Inferior parietal cortex (tissue), 1 donor: Measurements from ENCODE around the gene CWH43.
"Not testable (repeated sequence)": the region's sequence is repeated elsewhere in the genome, so short reads cannot be mapped to it uniquely, and the experiment has no call there.

Source experiments
- DNase-seq: peaks from one replicate; pipeline ENCODE4 v3.0.0-alpha.2; 2016; ENCODE audit errors: extremely low spot score

The CWH43 gene

GRCh38 chr4:48976041-48976440, 10.0 kb upstream of the CWH43 start:
- no peak for DNase-seq

- no peak for DNase-seq
These were observed 6.0 kb upstream of the CWH43 start for GRCh38 chr4:48979914-48980579.

GRCh38 chr4:48984005-48984404, 2.1 kb upstream of the CWH43 start:
- DNase-seq: not testable (repeated sequence)

GRCh38 chr4:48985602-48985975, 486 bp upstream of the CWH43 start:
- no peak for DNase-seq

- DNase-seq: no peak
These were observed 634 bp downstream of the CWH43 start for GRCh38 chr4:48986654-48987164.

GRCh38 chr4:48989461-48990203, 3.6 kb downstream of the CWH43 start:
- DNase-seq: no peak

GRCh38 chr4:48991357-48991756, 5.3 kb downstream of the CWH43 start:
- no peak for DNase-seq

- DNase-seq: no peak
These were observed 11.9 kb downstream of the CWH43 start for GRCh38 chr4:48997962-48998361.

GRCh38 chr4:48998440-48998839, 12.4 kb downstream of the CWH43 start:
- DNase-seq: no peak

- no peak for DNase-seq
These were observed 14.7 kb downstream of the CWH43 start for GRCh38 chr4:49000806-49001205.

GRCh38 chr4:49002931-49003330, 16.9 kb downstream of the CWH43 start:
- DNase-seq: no peak

GRCh38 chr4:49018718-49019295, 32.7 kb downstream of the CWH43 start:
- DNase-seq: no peak

GRCh38 chr4:49032440-49033161, 46.5 kb downstream of the CWH43 start:
- peak; percentile 77 for DNase-seq

- no peak for DNase-seq
These were observed 50.5 kb downstream of the CWH43 start for GRCh38 chr4:49036528-49036927.

- no peak for DNase-seq
These were observed 58.2 kb downstream of the CWH43 start for GRCh38 chr4:49044270-49044669.

GRCh38 chr4:49058306-49058705, 72.2 kb downstream of the CWH43 start:
- DNase-seq: no peak

GRCh38 chr4:49063670-49064069, 77.6 kb downstream of the CWH43 start:
- DNase-seq: no peak

- DNase-seq: not testable (repeated sequence)
These were observed 86.1 kb downstream of the CWH43 start for GRCh38 chr4:49072196-49072595.

GRCh38 chr4:49091883-49092282, 105.8 kb downstream of the CWH43 start:
- not testable (repeated sequence) for DNase-seq

- not testable (repeated sequence) for DNase-seq
These were observed 106.6 kb downstream of the CWH43 start for GRCh38 chr4:49092608-49093135.

- not testable (repeated sequence) for DNase-seq
These were observed 110.1 kb downstream of the CWH43 start for GRCh38 chr4:49096215-49096614.

- DNase-seq: not testable (repeated sequence)
These were observed 110.6 kb downstream of the CWH43 start for GRCh38 chr4:49096627-49097026.
